GM18870 (cell line): ENCODE results near the gene FRMPD1.
"Not testable (repeated sequence)": the region's sequence is repeated elsewhere in the genome, so short reads cannot be mapped to it uniquely, and the experiment has no call there.

Source experiments
- ATAC-seq: cut with Tn5 transposase; IDR thresholded peaks from one replicate; pipeline ENCODE4 v1.9.1; 2021; ENCODE audit warnings: moderate library complexity; ENCODE audit not compliant: unreplicated experiment

FRMPD1 gene

GRCh38 chr9:37765263-37765662, 114.5 kb downstream of the FRMPD1 start:
- ATAC-seq = not testable (repeated sequence)

GRCh38 chr9:37769306-37769705, 118.6 kb downstream of the FRMPD1 start:
- ATAC-seq = no peak

GRCh38 chr9:37769995-37770394, 119.2 kb downstream of the FRMPD1 start:
- ATAC-seq = no peak

- ATAC-seq = no peak
These were observed 124.6 kb downstream of the FRMPD1 start for GRCh38 chr9:37775216-37775919.

GRCh38 chr9:37776328-37776727, 125.6 kb downstream of the FRMPD1 start:
- ATAC-seq = no peak

GRCh38 chr9:37778534-37778933, 127.8 kb downstream of the FRMPD1 start:
- no peak for ATAC-seq

- ATAC-seq = no peak
These were observed 133.5 kb downstream of the FRMPD1 start for GRCh38 chr9:37784291-37784615.

GRCh38 chr9:37784616-37785483, 134.1 kb downstream of the FRMPD1 start, which contains the start of gene EXOSC3:
TSS of gene EXOSC3 (minus strand) at chr9:37785064. CDS start at chr9:37785044, 20 bp downstream.
- peak; percentile 80 for ATAC-seq

- no peak for ATAC-seq
These were observed 136.3 kb downstream of the FRMPD1 start for GRCh38 chr9:37787059-37787458.

GRCh38 chr9:37788332-37788731, 137.6 kb downstream of the FRMPD1 start:
- ATAC-seq = no peak

GRCh38 chr9:37790096-37790495, 139.3 kb downstream of the FRMPD1 start:
- ATAC-seq = no peak

- no peak for ATAC-seq
These were observed 141.4 kb downstream of the FRMPD1 start for GRCh38 chr9:37792122-37792521.

GRCh38 chr9:37796232-37796631, 145.5 kb downstream of the FRMPD1 start:
- no peak for ATAC-seq
